SK-N-SH (cell line): ENCODE data around the gene ASB15. TPM values are rescaled to one million over a fixed set of nuclear protein-coding genes. Genes with fewer than 3 reads are reported as not detected.

Experiments used
- CTCF ChIA-PET: fragments of 300-600, 350-600 bp; formaldehyde crosslinking; extraction: SDS; loops from one replicate; lab custom pipeline; 2021; lab: Yijun Ruan, JAX
- POLR2A ChIA-PET: fragments of 350-600 bp; sonication (Branson Sonifier 250); formaldehyde crosslinking; extraction: SDS; loops from one replicate; lab custom pipeline; 2020; ENCODE audit warnings: antibody characterized with exemption, inconsistent platforms; lab: Yijun Ruan, JAX
- DNase-seq: peaks from one replicate; pipeline ENCODE4 v3.0.0; 2012
- H2AFZ ChIP-seq: fragments of 200-600 bp; sonication (generic); 2 replicates; pipeline ENCODE4 v1.8.1; 2016; ENCODE audit warnings: antibody characterized with exemption, mild to moderate bottlenecking, low read depth
- H3F3A ChIP-seq: fragments of 200-600 bp; sonication (generic); replicated peaks from 2 replicates; pipeline ENCODE3; 2016; ENCODE audit warnings: antibody characterized with exemption, mild to moderate bottlenecking; ENCODE audit not compliant: insufficient read depth
- H3K27ac ChIP-seq, 2 experiments: fragments of 200-500 bp in 1 of 2; fragments of 200-600 bp in 1 of 2; sonication (Bioruptor generic) in 1 of 2; sonication (generic), shearing (Covaris generic) in 1 of 2; 2 replicates each; pipeline versions ENCODE4 v1.5.1 to v1.6.1; 2014 to 2016; ENCODE audit warnings: low read depth in 2 of 2, inconsistent platforms in 1 of 2, low read length in 1 of 2, mild to moderate bottlenecking in 1 of 2, mixed read lengths in 1 of 2
- H3K27me3 ChIP-seq: fragments of 200-600 bp; sonication (generic), shearing (Covaris generic); 2 replicates; pipeline ENCODE4 v1.6.1; 2016; ENCODE audit warnings: mixed run types; ENCODE audit not compliant: insufficient read depth
- H3K36me3 ChIP-seq, 2 experiments: fragments of 200-500 bp in 1 of 2; fragments of 200-600 bp in 1 of 2; sonication (Bioruptor generic) in 1 of 2; sonication (generic) in 1 of 2; replicated peaks in 1 of 2; 2 replicates each; pipeline versions ENCODE3 to v1.5.1; 2014 to 2016; ENCODE audit warnings: low read length in 1 of 2, mild to moderate bottlenecking in 1 of 2; ENCODE audit not compliant: insufficient read depth in 2 of 2, control insufficient read depth in 1 of 2
- H3K4me1 ChIP-seq, 2 experiments: fragments of 200-500 bp in 1 of 2; fragments of 200-600 bp in 1 of 2; sonication (Bioruptor generic) in 1 of 2; sonication (generic), shearing (Covaris generic) in 1 of 2; 2 replicates each; pipeline versions ENCODE4 v1.5.1 to v1.6.1; 2014 to 2016; ENCODE audit warnings: low read depth in 1 of 2, low read length in 1 of 2, mixed run types in 1 of 2; ENCODE audit not compliant: insufficient read depth in 2 of 2, control insufficient read depth in 1 of 2
- H3K4me2 ChIP-seq: fragments of 200-600 bp; sonication (generic), shearing (Covaris generic); 2 replicates; pipeline ENCODE4 v1.6.1; 2017; ENCODE audit warnings: mixed run types
- H3K4me3 ChIP-seq, 2 experiments: fragments of 200-500 bp in 1 of 2; fragments of 200-600 bp in 1 of 2; sonication (Bioruptor generic) in 1 of 2; sonication (generic), shearing (Covaris generic) in 1 of 2; 2 replicates each; pipeline versions ENCODE4 v1.5.1 to v1.8.1; 2014 to 2016; ENCODE audit warnings: low read depth in 2 of 2, inconsistent platforms in 1 of 2, low read length in 1 of 2, mild to moderate bottlenecking in 1 of 2, mixed read lengths in 1 of 2, moderate library complexity in 1 of 2
- H3K79me2 ChIP-seq: fragments of 200-600 bp; sonication (generic); 2 replicates; pipeline ENCODE4 v1.8.1; 2017; ENCODE audit warnings: mild to moderate bottlenecking; ENCODE audit not compliant: insufficient read depth
- H3K9ac ChIP-seq: fragments of 200-600 bp; sonication (generic); 2 replicates; pipeline ENCODE4 v1.6.1; 2017; ENCODE audit warnings: mixed run types
- H3K9me2 ChIP-seq: fragments of 200-600 bp; sonication (generic); 2 replicates; pipeline ENCODE4 v1.6.1; 2017; ENCODE audit warnings: mixed run types
- H3K9me3 ChIP-seq: fragments of 200-600 bp; sonication (generic); 2 replicates; pipeline ENCODE4 v1.6.1; 2017; ENCODE audit warnings: mixed run types, mild to moderate bottlenecking, moderate library complexity
- H4K20me1 ChIP-seq: fragments of 200-600 bp; sonication (generic); 2 replicates; pipeline ENCODE4 v1.6.1; 2017; ENCODE audit warnings: mild to moderate bottlenecking, mixed run types; ENCODE audit not compliant: insufficient read depth
- EP300 ChIP-seq, 2 experiments: IDR thresholded peaks; 2 replicates each; pipeline versions ENCODE4 v1.4.0 to v1.6.1; 2012; ENCODE audit warnings: borderline replicate concordance in 1 of 2, low read depth in 1 of 2, low read length in 1 of 2
- EZH2phosphoT487 ChIP-seq: fragments of 200-600 bp; sonication (generic); IDR thresholded peaks from 2 replicates; pipeline ENCODE4 v1.6.1; 2017; ENCODE audit warnings: low read depth, mixed run types, mild to moderate bottlenecking, antibody characterized with exemption, moderate library complexity, borderline replicate concordance
- FOSL2 ChIP-seq: IDR thresholded peaks from 2 replicates; pipeline ENCODE4 v1.4.0; 2012; ENCODE audit warnings: low read depth, mild to moderate bottlenecking, moderate library complexity, borderline replicate concordance
- FOXJ3 ChIP-seq: sonication (generic); formaldehyde crosslinking; IDR thresholded peaks from 2 replicates; pipeline ENCODE4 v1.5.1; 2020; ENCODE audit warnings: mild to moderate bottlenecking, missing genetic modification reagents
- GABPA ChIP-seq: IDR thresholded peaks from 2 replicates; pipeline ENCODE4 v1.4.0; 2012; ENCODE audit warnings: low read depth, mild to moderate bottlenecking
- GATA2 ChIP-seq: sonication (generic); formaldehyde crosslinking; IDR thresholded peaks from 2 replicates; pipeline ENCODE4 v1.5.0; 2020; ENCODE audit warnings: mild to moderate bottlenecking, missing genetic modification reagents
- MAX ChIP-seq: IDR thresholded peaks from 2 replicates; pipeline ENCODE4 v1.4.0; 2012; ENCODE audit warnings: low read depth
- MEF2A ChIP-seq: IDR thresholded peaks from 2 replicates; pipeline ENCODE4 v1.4.0; 2012; ENCODE audit warnings: low read depth, borderline replicate concordance
- NRF1 ChIP-seq: IDR thresholded peaks from 2 replicates; pipeline ENCODE4 v1.6.1; 2012; ENCODE audit warnings: low read depth, mild to moderate bottlenecking, low read length
- POLR2AphosphoS5 ChIP-seq: IDR thresholded peaks from 2 replicates; pipeline ENCODE4 v1.6.1; 2012; ENCODE audit warnings: low read depth, low read length
- RAD21 ChIP-seq: IDR thresholded peaks from 2 replicates; pipeline ENCODE4 v1.6.1; 2012; ENCODE audit warnings: mild to moderate bottlenecking, low read length
- RFX5 ChIP-seq: IDR thresholded peaks from 2 replicates; pipeline ENCODE4 v1.6.1; 2012; ENCODE audit warnings: mild to moderate bottlenecking, improper control_type of control experiment, low read length
- RXRA ChIP-seq: IDR thresholded peaks from 2 replicates; pipeline ENCODE4 v1.4.0; 2012; ENCODE audit warnings: low read depth, mild to moderate bottlenecking, borderline replicate concordance
- SMC3 ChIP-seq: IDR thresholded peaks from 2 replicates; pipeline ENCODE4 v1.6.1; 2012; ENCODE audit warnings: low read depth, low read length, improper control_type of control experiment
- TAF1 ChIP-seq: IDR thresholded peaks from 2 replicates; pipeline ENCODE4 v1.6.1; 2012; ENCODE audit warnings: low read depth, mild to moderate bottlenecking, low read length, moderate library complexity, borderline replicate concordance
- TCF12 ChIP-seq: IDR thresholded peaks from 2 replicates; pipeline ENCODE4 v1.4.0; 2012
- TEAD4 ChIP-seq: IDR thresholded peaks from 2 replicates; pipeline ENCODE4 v1.4.0; 2012; ENCODE audit warnings: mild to moderate bottlenecking, borderline replicate concordance; ENCODE audit not compliant: insufficient read depth
- USF2 ChIP-seq: fragments of 150-350 bp; IDR thresholded peaks from 2 replicates; pipeline ENCODE4 v1.6.1; 2017; ENCODE audit warnings: antibody characterized with exemption, low read length, low read depth, borderline replicate concordance
- WGBS: methylation state at CpG from one replicate; pipeline ENCODE4 v1.1.6; 2017; ENCODE audit warnings: low lambda C conversion rate; 5-methylcytosine and 5-hydroxymethylcytosine counted together
- polyA plus RNA-seq, 3 experiments: library from polyadenylated mRNA; depleted of rRNA; stranded (reverse); fragments of >200 nt; gene quantifications; 2 replicates each; pipeline ENCODE4 v1.2.3, GENCODE V29; 2012
- TF ChIP-seq, protein P1 (sequence below): IDR thresholded peaks from 2 replicates; pipeline ENCODE4; 2012
- TF ChIP-seq, protein P2 (sequence below): fragments of 150-350 bp; IDR thresholded peaks from 2 replicates; pipeline ENCODE4 v1.6.1; 2016; ENCODE audit warnings: mild to moderate bottlenecking, low read depth, low read length

The ASB15 gene
- polyA plus RNA-seq, 1 of the 3 experiments (the other 2 are of a cell fraction) = not detected

DNA sequence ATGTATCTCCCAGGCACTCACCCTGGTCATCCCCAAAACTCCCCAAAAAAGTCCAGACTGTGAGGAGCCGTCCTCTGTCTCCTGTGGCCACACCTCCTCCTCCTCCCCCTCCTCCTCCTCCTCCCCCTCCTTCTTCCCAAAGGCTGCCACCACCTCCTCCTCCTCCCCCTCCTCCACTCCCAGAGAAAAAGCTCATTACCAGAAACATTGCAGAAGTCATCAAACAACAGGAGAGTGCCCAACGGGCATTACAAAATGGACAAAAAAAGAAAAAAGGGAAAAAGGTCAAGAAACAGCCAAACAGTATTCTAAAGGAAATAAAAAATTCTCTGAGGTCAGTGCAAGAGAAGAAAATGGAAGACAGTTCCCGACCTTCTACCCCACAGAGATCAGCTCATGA is 61.1 kb downstream of the ASB15 start:
- H3F3A ChIP-seq = no peaks in the 10 kb centered on the region
- TF ChIP-seq, protein P1, sequence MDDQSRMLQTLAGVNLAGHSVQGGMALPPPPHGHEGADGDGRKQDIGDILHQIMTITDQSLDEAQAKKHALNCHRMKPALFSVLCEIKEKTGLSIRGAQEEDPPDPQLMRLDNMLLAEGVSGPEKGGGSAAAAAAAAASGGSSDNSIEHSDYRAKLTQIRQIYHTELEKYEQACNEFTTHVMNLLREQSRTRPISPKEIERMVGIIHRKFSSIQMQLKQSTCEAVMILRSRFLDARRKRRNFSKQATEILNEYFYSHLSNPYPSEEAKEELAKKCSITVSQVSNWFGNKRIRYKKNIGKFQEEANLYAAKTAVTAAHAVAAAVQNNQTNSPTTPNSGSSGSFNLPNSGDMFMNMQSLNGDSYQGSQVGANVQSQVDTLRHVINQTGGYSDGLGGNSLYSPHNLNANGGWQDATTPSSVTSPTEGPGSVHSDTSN = no peak
- TF ChIP-seq RFX5 (no peak), EZH2phosphoT487 (no peak), NRF1 (no peak), POLR2AphosphoS5 (no peak), MEF2A (no peak), RAD21 (no peak), EP300 (IDR thresholded peaks at IDR 0.05; ENCODE audit: borderline replicate concordance in 1 of 2, low read depth in 1 of 2, low read length in 1 of 2) (no peak), RXRA (no peak), GABPA (no peak), USF2 (no peak), MAX (no peak), TAF1 (no peak), TCF12 (no peak), TEAD4 (no peak), GATA2 (CRISPR knock-in tag) (no peak), FOSL2 (no peak), SMC3 (no peak), FOXJ3 (CRISPR knock-in tag) (no peak)
- TF ChIP-seq, protein P2, sequence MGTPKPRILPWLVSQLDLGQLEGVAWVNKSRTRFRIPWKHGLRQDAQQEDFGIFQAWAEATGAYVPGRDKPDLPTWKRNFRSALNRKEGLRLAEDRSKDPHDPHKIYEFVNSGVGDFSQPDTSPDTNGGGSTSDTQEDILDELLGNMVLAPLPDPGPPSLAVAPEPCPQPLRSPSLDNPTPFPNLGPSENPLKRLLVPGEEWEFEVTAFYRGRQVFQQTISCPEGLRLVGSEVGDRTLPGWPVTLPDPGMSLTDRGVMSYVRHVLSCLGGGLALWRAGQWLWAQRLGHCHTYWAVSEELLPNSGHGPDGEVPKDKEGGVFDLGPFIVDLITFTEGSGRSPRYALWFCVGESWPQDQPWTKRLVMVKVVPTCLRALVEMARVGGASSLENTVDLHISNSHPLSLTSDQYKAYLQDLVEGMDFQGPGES = no peak
- H3K4me3 ChIP-seq = no peak overlapping the region
- ChIA-PET POLR2A (no interaction called here), CTCF (interaction anchor here (1.5 to 1.7 kb wide), 3 partner anchors 27 to 39 kb away, joined by 4 to 5 read pairs (median 5); no protein-coding TSS in a partner anchor)
- H3K9me2 ChIP-seq = no peaks in the 10 kb centered on the region
- DNase-seq = no peak
- H4K20me1 ChIP-seq = no peaks in the 10 kb centered on the region
- H3K36me3 ChIP-seq = no peaks in the 10 kb centered on the region
- H3K9ac ChIP-seq = no peak overlapping the region
- H3K27me3 ChIP-seq = no peaks in the 10 kb centered on the region
- WGBS = 61% methylated on average over 3 of the region's 3 CpGs
- H3K4me1 ChIP-seq = peaks cover 0 to 17% of the 10 kb centered on the region in 2 experiments; a peak in 2 of 4 replicates
- H2AFZ ChIP-seq = no peak overlapping the region
- no peak overlapping the region for H3K4me2 ChIP-seq
- H3K9me3 ChIP-seq = no peaks in the 10 kb centered on the region
- H3K27ac ChIP-seq = no peak overlapping the region
- H3K79me2 ChIP-seq = no peaks in the 10 kb centered on the region
